NCI-H2081 treated with DMSO at 0.1 percent for 48 hours (cell line): Measurements from ENCODE around the gene NFIB.

Source experiments
- DNase-seq: peaks from one replicate; lab custom pipeline; 2025; lab: John Stamatoyannopoulos, UW

NFIB gene

DNA sequence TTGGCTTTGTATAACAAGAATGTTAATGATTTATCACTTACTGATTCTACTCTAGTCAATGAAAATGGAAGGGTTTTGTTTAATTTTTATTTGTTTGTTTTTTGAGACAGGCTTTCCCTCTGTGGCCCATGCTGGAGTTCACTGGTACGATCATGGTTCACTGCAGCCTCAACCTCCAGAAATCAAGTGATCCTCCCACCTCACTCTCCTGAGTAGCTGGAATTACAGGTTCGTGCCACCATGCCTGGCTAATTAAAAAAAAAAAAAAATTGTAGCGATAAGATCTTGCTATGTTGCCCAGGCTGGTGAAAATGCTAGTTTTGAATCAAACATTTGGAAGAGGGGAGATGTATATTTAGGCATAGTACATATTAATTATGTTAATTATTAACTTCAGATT, 209.4 kb downstream of the NFIB start:
- no peak for DNase-seq

- DNase-seq = no peak
Observed at GRCh38 chr9:14103115-14103514, 210.8 kb downstream of the NFIB start.

DNA sequence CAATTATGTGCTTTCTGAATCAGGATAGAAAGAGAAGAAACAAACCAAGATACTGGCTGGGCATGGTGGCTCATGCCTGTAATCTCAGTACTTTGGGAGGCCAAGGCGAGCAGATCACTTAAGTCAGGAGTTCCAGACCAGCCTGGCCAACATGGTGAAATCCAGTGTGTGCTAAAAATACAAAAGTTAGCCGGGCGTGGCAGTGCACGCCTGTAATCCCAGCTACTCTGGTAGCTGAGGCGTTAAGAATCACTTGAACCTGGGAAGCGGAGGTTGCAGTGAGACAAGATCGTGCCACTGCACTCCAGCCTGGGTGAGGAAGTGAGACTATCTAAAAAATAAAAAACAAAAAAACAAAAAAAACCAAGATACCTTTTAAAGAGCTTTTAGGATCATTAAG, 214.2 kb downstream of the NFIB start:
- DNase-seq = no peak

- DNase-seq = no peak
Observed at GRCh38 chr9:14098486-14099180, 215.3 kb downstream of the NFIB start.

DNA sequence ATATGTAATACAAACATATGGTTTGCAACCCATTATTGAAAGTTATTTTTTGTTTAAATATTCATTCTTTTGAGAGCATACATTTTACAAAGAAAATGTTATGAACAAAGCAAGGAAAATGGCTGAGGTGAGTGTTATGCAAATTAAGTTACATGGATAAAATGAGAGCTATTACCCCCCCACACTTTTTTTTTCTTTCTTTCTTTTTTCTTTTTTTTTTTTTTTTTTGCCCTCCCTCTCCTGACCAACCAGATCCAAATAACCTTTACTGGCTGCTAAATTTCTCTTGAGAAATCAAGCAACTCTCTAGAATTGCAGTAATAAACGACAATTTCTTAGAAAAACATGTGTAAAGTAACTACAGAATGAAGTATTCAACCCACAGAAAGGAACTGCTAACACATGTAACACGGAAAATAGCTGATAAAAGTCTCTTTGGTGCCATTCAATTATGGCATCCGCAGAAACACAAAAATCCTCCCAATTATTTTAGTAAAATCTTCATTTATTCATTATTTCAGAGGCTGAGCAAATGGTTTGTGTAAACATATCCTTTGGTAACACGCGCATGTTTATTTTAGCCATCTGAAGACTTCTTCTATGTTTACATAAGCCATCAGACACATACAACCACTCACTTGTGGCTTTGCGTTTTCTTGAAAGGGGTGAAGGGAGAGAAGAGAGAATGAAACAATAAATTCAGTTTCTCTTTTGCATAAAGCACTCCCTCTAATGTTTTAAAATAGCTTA, 216.1 kb downstream of the NFIB start:
- no peak for DNase-seq

- no peak for DNase-seq
Observed at GRCh38 chr9:14097215-14097614, 216.7 kb downstream of the NFIB start.

DNA sequence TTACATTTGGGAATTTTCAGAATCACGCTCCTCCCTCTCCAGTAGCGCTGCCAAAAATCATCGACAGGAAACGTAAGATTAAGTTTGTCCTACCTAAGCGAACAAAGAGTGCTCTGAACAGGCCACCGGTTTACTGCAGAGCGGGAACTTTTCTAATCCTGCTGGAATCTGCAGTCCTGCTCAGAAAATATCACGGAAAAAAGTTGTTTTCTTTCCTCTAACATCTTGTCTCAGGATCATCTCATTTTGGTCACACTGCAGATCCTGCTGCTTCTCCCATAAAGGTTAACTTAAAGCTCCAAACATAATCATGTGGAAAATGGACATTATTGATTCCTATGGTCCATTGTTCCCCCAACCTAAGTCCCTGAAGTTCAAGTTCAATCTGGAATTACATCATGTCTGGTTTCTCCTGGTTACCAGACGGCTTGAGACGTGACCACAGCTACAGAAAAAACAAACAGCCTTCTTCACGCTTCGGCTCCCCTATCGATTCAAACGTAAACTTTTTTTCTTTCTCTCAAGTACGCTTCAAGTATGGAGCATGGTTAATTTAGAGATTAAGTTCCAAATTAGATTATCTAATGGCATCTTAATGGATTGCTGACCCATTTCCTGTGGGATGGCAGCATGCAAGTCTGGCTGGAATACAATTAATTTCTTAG, 217.6 kb downstream of the NFIB start:
- peak; percentile 92 for DNase-seq

GRCh38 chr9:14095277-14095676, 218.7 kb downstream of the NFIB start:
- no peak for DNase-seq

DNA sequence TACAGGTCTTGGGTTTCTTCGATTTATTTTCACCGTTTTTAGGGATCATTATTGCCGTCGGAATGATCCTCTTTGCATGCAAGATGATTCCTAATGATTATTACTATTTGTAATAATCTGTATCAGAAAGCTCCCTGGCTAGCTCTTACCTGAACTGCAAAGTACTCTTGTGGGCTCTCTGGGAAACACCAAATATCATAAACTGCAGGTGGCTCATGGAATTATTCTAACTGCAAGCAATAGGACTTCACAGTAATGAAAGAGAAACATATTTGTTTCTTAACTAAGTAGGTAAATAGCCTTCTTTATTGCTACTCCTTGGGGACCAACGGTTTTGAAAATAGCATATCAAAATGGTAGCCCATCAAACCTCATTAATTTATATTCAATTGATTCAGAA, 219.4 kb downstream of the NFIB start:
- no peak for DNase-seq

DNA sequence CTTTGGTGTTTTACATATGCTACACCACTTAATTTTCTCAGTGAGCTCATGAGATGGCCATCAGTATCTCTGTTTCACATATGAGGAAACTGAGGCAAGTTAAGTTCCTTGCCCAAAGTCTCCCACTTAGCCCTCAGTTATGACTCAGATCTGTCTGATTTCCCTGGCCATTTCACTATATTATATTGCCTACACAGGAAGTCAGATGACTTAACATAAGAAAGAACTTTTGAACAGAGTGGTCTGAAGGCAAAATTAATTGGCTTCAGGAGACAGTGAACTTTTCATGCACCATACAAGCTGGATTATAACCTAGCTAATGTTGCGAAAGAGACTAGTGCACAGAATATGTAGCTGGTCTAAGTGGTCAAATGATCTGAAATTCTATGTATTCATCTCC, 221.6 kb downstream of the NFIB start:
- DNase-seq = no peak

GRCh38 chr9:14089051-14089803, 224.7 kb downstream of the NFIB start:
- no peak for DNase-seq

GRCh38 chr9:14087576-14087975, 226.4 kb downstream of the NFIB start:
- DNase-seq = no peak

- DNase-seq = no peak
Observed at GRCh38 chr9:14086495-14086894, 227.4 kb downstream of the NFIB start.

GRCh38 chr9:14085810-14086209, 228.1 kb downstream of the NFIB start:
- DNase-seq = no peak

GRCh38 chr9:14084867-14085266, 229.1 kb downstream of the NFIB start:
- no peak for DNase-seq

DNA sequence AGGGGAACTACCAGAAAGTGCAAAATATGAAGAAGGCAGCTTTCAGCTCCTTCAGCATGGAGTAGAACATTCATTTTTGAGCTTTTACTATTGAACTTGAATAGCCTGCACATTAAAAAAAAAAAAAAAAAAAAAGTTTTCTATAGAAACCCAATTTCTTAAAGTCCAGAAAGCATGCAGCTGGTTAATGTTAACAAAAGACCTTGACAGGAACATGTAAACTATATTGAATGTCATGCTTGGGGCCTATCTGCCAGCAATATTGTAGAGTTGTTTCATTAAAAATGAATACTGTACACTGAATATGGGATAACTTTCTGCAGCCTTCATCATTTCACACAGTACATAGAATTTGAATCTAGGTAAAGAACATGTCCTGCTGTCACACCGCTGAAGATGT, 230.6 kb downstream of the NFIB start:
- no peak for DNase-seq

GRCh38 chr9:14082732-14083131, 231.2 kb downstream of the NFIB start:
- DNase-seq = no peak

DNA sequence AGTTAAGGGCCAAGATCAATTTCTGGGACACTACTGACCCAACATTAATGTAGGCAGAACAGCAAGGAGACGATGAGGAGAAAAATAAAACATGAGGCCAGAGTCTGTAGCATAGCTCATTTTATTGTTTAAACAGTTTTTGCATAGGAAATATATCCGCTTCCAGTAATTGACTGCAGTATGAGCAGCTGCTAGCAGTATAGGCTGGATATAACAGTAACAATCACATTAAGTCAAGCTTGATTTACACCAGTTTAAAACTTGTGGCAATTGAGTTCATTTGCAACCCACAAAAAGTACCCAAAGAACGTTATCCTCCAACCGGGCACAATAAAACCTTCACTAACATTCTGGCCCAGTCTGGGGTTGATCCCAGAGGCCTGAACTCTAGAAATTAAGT, 232.2 kb downstream of the NFIB start:
- no peak for DNase-seq

- no peak for DNase-seq
Observed at GRCh38 chr9:14080959-14081542, 232.9 kb downstream of the NFIB start.

- no peak for DNase-seq
Observed at GRCh38 chr9:14079440-14079839, 234.5 kb downstream of the NFIB start.

- DNase-seq = no peak
Observed at GRCh38 chr9:14077672-14078071, 236.3 kb downstream of the NFIB start.

DNA sequence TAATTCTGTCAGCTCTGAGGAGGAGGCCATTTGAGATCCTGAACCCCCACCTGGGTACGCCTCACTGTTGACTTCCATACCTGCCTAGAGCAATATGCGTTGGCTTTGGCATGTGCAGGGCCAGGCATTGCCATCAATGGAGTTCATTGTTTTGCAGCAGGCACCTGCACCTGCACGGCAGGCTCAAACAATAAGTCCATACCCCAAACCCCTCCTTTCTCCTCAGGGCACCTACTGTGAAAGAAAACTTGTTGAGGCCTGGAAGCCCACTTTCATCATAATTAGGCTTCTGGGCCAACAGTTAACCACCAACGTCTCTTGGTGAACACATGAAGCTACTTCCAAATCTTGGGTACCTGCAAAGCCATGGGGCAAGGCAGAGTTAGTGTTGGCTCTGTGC, 238.7 kb downstream of the NFIB start:
- no peak for DNase-seq
